ENCODE measurements around the gene ZFYVE19. TPM values are rescaled to one million over a fixed set of nuclear protein-coding genes. Genes with fewer than 3 reads are reported as not detected.
A peak's percentile ranks its signal among the peaks of the same experiment; 100 is the strongest.

The ZFYVE19 gene
- total and polyA plus RNA-seq, 2 experiments from 2014 or later: 8.5 to 22.7 TPM

DNA sequence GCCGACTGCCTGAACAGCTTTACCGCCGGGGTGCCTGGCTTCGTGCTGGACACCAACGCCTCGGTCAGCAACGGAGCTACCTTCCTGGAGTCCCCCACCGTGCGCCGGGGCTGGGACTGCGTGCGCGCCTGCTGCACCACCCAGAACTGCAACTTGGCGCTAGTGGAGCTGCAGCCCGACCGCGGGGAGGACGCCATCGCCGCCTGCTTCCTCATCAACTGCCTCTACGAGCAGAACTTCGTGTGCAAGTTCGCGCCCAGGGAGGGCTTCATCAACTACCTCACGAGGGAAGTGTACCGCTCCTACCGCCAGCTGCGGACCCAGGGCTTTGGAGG lies 37.8 kb downstream of the ZFYVE19 start:
- ATAC-seq (peak; percentile 33), DNase-seq (ENCODE audit: low spot score) (peak; percentile 59)
- H3F3A ChIP-seq (replicated peaks; ENCODE audit: low read depth): peaks cover 7% of the 10 kb centered on the region; the same call in 1 of the 2 replicates
- peaks cover 54% of the 10 kb centered on the region for H3K79me2 ChIP-seq (replicated peaks; ENCODE audit: insufficient read depth)
- H3K27ac ChIP-seq (ENCODE audit: low read depth): peak overlapping the region; percentile 74; the same call in 1 of the 2 replicates
- peak overlapping the region; percentile 74 for H2AFZ ChIP-seq
- Mint-ChIP-seq H3K27me3 (ENCODE audit: insufficient read depth, low read depth, poor library complexity) (peaks cover 24% of the 10 kb centered on the region), H3K4me3 (peak overlapping the region; percentile 99), H3K27ac (peak overlapping the region; percentile 95), H3K9me3 (0 out of 3 replicates have a peak, but pooled peaks cover 3% of the 10 kb centered on the region), H3K36me3 (ENCODE audit: low read depth) (peaks cover 43% of the 10 kb centered on the region), H3K4me1 (peaks cover 42% of the 10 kb centered on the region)
- peaks cover 32% of the 10 kb centered on the region for H4K20me1 ChIP-seq (replicated peaks; ENCODE audit: insufficient read depth)
- H3K4me2 ChIP-seq: peak overlapping the region; percentile 100
- H3K9me2 ChIP-seq (ENCODE audit: insufficient read depth): no peaks in the 10 kb centered on the region
- 0 out of 2 replicates have a peak, but pooled peaks cover 4% of the 10 kb centered on the region for H3K27me3 ChIP-seq (ENCODE audit: insufficient read depth)
- H3K4me3 ChIP-seq: peak overlapping the region; percentile 97
- H3K4me1 ChIP-seq (ENCODE audit: insufficient read depth): peaks cover 36% of the 10 kb centered on the region
- peaks cover 2% of the 10 kb centered on the region for H3K36me3 ChIP-seq (ENCODE audit: insufficient read depth)
- TF ChIP-seq CREB1 (CRISPR knock-in tag; IDR thresholded peaks at IDR 0.05; ENCODE audit: low read depth) (no peak), STAT1 (IDR thresholded peaks at IDR 0.05; ENCODE audit: unreplicated experiment) (no peak), ZNF114 (CRISPR knock-in tag; IDR thresholded peaks at IDR 0.05) (no peak), EZH2 (IDR thresholded peaks at IDR 0.05; ENCODE audit: low read depth, unreplicated experiment) (no peak), ETS1 (IDR thresholded peaks at IDR 0.05) (no peak), POLR2AphosphoS5 (IDR thresholded peaks at IDR 0.05; ENCODE audit: low read depth) (no peak), EZH2phosphoT487 (IDR thresholded peaks at IDR 0.05; ENCODE audit: unreplicated experiment) (no peak), NANOG (IDR thresholded peaks at IDR 0.05; ENCODE audit: borderline replicate concordance) (no peak), JUNB (IDR thresholded peaks at IDR 0.05; ENCODE audit: unreplicated experiment) (no peak), REST (IDR thresholded peaks at IDR 0.05; ENCODE audit: unreplicated experiment) (no peak), ZNF331 (CRISPR knock-in tag; IDR thresholded peaks at IDR 0.05; ENCODE audit: low read depth) (no peak)
- TF ChIP-seq, protein P1, sequence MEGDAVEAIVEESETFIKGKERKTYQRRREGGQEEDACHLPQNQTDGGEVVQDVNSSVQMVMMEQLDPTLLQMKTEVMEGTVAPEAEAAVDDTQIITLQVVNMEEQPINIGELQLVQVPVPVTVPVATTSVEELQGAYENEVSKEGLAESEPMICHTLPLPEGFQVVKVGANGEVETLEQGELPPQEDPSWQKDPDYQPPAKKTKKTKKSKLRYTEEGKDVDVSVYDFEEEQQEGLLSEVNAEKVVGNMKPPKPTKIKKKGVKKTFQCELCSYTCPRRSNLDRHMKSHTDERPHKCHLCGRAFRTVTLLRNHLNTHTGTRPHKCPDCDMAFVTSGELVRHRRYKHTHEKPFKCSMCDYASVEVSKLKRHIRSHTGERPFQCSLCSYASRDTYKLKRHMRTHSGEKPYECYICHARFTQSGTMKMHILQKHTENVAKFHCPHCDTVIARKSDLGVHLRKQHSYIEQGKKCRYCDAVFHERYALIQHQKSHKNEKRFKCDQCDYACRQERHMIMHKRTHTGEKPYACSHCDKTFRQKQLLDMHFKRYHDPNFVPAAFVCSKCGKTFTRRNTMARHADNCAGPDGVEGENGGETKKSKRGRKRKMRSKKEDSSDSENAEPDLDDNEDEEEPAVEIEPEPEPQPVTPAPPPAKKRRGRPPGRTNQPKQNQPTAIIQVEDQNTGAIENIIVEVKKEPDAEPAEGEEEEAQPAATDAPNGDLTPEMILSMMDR (conservative IDR thresholded peaks at IDR 0.05; ENCODE audit: low read depth in 2 of 2): no peak
- TF ChIP-seq, protein P2, sequence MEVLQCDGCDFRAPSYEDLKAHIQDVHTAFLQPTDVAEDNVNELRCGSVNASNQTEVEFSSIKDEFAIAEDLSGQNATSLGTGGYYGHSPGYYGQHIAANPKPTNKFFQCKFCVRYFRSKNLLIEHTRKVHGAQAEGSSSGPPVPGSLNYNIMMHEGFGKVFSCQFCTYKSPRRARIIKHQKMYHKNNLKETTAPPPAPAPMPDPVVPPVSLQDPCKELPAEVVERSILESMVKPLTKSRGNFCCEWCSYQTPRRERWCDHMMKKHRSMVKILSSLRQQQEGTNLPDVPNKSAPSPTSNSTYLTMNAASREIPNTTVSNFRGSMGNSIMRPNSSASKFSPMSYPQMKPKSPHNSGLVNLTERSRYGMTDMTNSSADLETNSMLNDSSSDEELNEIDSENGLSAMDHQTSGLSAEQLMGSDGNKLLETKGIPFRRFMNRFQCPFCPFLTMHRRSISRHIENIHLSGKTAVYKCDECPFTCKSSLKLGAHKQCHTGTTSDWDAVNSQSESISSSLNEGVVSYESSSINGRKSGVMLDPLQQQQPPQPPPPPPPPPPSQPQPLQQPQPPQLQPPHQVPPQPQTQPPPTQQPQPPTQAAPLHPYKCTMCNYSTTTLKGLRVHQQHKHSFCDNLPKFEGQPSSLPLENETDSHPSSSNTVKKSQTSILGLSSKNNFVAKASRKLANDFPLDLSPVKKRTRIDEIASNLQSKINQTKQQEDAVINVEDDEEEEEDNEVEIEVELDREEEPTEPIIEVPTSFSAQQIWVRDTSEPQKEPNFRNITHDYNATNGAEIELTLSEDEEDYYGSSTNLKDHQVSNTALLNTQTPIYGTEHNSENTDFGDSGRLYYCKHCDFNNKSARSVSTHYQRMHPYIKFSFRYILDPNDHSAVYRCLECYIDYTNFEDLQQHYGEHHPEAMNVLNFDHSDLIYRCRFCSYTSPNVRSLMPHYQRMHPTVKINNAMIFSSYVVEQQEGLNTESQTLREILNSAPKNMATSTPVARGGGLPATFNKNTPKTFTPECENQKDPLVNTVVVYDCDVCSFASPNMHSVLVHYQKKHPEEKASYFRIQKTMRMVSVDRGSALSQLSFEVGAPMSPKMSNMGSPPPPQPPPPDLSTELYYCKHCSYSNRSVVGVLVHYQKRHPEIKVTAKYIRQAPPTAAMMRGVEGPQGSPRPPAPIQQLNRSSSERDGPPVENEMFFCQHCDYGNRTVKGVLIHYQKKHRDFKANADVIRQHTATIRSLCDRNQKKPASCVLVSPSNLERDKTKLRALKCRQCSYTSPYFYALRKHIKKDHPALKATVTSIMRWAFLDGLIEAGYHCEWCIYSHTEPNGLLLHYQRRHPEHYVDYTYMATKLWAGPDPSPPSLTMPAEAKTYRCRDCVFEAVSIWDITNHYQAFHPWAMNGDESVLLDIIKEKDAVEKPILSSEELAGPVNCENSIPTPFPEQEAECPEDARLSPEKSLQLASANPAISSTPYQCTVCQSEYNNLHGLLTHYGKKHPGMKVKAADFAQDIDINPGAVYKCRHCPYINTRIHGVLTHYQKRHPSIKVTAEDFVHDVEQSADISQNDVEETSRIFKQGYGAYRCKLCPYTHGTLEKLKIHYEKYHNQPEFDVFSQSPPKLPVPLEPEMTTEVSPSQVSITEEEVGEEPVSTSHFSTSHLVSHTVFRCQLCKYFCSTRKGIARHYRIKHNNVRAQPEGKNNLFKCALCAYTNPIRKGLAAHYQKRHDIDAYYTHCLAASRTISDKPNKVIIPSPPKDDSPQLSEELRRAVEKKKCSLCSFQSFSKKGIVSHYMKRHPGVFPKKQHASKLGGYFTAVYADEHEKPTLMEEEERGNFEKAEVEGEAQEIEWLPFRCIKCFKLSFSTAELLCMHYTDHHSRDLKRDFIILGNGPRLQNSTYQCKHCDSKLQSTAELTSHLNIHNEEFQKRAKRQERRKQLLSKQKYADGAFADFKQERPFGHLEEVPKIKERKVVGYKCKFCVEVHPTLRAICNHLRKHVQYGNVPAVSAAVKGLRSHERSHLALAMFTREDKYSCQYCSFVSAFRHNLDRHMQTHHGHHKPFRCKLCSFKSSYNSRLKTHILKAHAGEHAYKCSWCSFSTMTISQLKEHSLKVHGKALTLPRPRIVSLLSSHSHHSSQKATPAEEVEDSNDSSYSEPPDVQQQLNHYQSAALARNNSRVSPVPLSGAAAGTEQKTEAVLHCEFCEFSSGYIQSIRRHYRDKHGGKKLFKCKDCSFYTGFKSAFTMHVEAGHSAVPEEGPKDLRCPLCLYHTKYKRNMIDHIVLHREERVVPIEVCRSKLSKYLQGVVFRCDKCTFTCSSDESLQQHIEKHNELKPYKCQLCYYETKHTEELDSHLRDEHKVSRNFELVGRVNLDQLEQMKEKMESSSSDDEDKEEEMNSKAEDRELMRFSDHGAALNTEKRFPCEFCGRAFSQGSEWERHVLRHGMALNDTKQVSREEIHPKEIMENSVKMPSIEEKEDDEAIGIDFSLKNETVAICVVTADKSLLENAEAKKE (CRISPR knock-in tag; IDR thresholded peaks at IDR 0.05): no peak
